ENCODE results near the gene CAB39.

Gene CAB39

GRCh38 chr2:230676546-230676945 lies 36.1 kb upstream of the CAB39 start:
- TF ChIP-seq ZFX (IDR thresholded peaks at IDR 0.05; ENCODE audit: borderline replicate concordance) (no peak), CTCF (IDR thresholded peaks at IDR 0.05) (no peak)
- no peak overlapping the region for H3K27ac ChIP-seq

DNA sequence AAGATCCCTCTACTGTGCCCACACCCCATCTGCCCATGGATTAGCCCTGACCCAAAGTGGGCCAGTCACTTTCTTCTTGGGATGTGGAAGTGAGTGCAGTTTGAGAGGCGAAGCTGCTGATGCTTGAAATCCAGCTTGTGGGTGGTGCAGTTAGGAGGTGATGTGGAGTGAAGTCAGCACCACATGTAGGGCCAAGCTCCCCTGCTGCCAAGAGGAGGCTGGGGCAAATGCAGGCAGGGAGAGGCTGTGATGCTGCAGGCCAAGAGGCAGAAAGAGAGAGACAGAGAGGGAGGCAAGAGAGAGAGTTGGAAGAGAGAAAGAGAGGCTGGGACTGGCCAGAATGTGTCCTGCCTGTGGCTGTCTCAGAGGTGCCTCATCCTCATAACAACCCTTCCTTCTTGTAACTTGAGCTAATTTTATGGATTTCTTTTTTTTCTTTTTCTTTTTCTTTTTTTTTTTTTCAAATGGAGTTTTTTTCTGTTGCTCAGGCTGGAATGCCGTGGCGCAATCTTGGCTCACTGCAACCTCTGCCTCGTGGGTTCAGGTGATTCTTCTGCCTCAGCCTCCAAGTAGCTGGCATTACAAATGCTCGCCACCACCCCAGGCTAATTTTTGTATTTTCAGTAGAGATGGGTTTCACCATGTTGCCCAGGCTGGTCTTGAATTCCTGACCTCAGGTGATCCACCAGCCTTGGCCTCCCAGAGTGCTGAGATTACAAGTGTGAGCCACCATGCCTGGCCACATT lies 35.3 kb upstream of the CAB39 start:
- no peak overlapping the region for H3K27ac ChIP-seq
- no peak for TF ChIP-seq ZFX (IDR thresholded peaks at IDR 0.05; ENCODE audit: borderline replicate concordance)
- no peak for TF ChIP-seq CTCF (IDR thresholded peaks at IDR 0.05)

- H3K27ac ChIP-seq: no peak overlapping the region
- TF ChIP-seq CTCF (IDR thresholded peaks at IDR 0.05) (no peak), ZFX (IDR thresholded peaks at IDR 0.05; ENCODE audit: borderline replicate concordance) (no peak)
Measured at GRCh38 chr2:230678018-230678417, 34.6 kb upstream of the CAB39 start.

- TF ChIP-seq ZFX (IDR thresholded peaks at IDR 0.05; ENCODE audit: borderline replicate concordance) (no peak), CTCF (IDR thresholded peaks at IDR 0.05) (no peak)
- no peak overlapping the region for H3K27ac ChIP-seq
Measured at GRCh38 chr2:230678451-230678850, 34.2 kb upstream of the CAB39 start.

GRCh38 chr2:230680463-230681170 lies 32.0 kb upstream of the CAB39 start:
- no peak overlapping the region for H3K27ac ChIP-seq
- no peak for TF ChIP-seq CTCF (IDR thresholded peaks at IDR 0.05)
- TF ChIP-seq ZFX (IDR thresholded peaks at IDR 0.05; ENCODE audit: borderline replicate concordance): no peak

DNA sequence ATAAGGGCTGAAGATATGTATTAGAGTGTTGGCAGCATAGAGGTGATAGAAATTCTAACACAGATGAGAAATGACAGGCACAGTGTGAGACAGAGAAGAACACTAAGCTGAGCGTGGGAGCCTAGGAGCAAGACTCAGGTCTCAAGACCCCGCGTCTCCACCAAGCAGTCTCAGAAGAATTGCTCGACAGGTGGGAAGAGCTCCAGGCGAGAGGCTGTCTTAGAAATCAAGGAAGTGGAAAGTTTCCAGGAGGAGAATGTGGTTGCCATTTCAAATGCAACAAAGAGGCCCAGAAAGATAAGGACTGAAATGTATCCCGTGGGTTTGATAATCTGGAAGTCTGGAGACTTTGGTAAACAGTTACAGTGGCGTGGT lies 31.5 kb upstream of the CAB39 start:
- no peak for TF ChIP-seq CTCF (IDR thresholded peaks at IDR 0.05)
- no peak for TF ChIP-seq ZFX (IDR thresholded peaks at IDR 0.05; ENCODE audit: borderline replicate concordance)
- H3K27ac ChIP-seq: no peak overlapping the region

- no peak for TF ChIP-seq ZFX (IDR thresholded peaks at IDR 0.05; ENCODE audit: borderline replicate concordance)
- TF ChIP-seq CTCF (IDR thresholded peaks at IDR 0.05): no peak
- no peak overlapping the region for H3K27ac ChIP-seq
Measured at GRCh38 chr2:230682546-230682945, 30.1 kb upstream of the CAB39 start.
